ENCODE results near the gene FSIP2. TPM values are rescaled to one million over a fixed set of nuclear protein-coding genes. Genes with fewer than 3 reads are reported as not detected.
A peak's percentile ranks its signal among the peaks of the same experiment; 100 is the strongest.

Gene FSIP2
- total RNA-seq, 1 donor from 2014 or later: 0.86 TPM

DNA sequence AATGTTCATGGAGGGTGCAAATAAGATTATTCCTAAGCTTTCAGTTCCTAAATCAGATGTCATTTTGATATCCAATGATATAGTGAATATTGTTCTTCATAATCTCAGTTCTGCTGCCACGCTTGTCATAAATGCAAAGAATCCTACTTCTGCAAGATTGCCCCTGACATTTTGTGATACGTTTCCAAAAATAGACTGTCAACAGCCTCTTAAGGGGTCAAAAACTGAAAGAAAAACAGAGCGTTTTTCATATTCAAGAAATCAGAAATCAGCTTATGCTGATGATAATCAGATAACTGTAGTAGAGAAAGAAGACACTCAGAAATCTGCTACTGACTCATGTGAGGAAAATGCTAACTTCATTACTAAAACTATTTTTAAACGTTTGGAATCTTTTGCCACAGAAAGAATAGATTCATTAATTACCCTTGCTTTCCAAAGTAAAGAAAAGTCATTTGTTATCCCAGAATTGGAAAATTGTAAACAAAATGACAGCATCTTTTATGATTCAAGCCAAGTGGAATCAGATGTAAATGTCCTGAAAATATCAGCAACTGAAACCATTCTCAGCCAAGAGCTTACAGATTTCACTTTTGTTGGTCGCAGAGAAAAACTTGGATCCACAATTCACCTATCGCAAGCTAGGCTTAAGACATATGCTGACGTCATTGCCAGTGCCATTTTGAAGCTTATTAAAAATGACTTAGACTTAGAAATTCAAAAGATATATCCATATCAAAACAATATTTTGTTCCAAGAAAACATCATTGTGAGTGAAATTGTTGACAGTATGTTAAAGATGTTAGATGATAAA is 55.1 kb downstream of the FSIP2 start:
- Mint-ChIP-seq H3K4me1 (ENCODE audit: low read depth, unreplicated experiment) (peaks cover 6% of the 10 kb centered on the region), H3K4me3 (ENCODE audit: unreplicated experiment) (no peak overlapping the region), H3K36me3 (ENCODE audit: low read depth, unreplicated experiment) (no peaks in the 10 kb centered on the region), H3K9me3 (ENCODE audit: unreplicated experiment) (no peaks in the 10 kb centered on the region), H3K27me3 (ENCODE audit: low read depth, unreplicated experiment) (no peaks in the 10 kb centered on the region), H3K27ac (ENCODE audit: unreplicated experiment) (no peak overlapping the region)
- no peak for FAIRE-seq
- peak; percentile 41 for DNase-seq (ENCODE audit: low read depth)
- no peaks in the 10 kb centered on the region for H4K20me1 ChIP-seq (ENCODE audit: insufficient read depth, low read length)
- no peak overlapping the region for H3K4me3 ChIP-seq (ENCODE audit: insufficient read depth, low read depth, low read length)
- no peak overlapping the region for H3K27ac ChIP-seq (ENCODE audit: low read depth, low read length)
- H3K36me3 ChIP-seq (ENCODE audit: insufficient read depth, low read length): no peaks in the 10 kb centered on the region
- H3K4me1 ChIP-seq (ENCODE audit: insufficient read depth, low read length): no peaks in the 10 kb centered on the region
- no peaks in the 10 kb centered on the region for H3K79me2 ChIP-seq (ENCODE audit: insufficient read depth, low read length)
- no peak overlapping the region for H2AFZ ChIP-seq (ENCODE audit: low read depth, low read length)
- H3K9me3 ChIP-seq (ENCODE audit: insufficient read depth, low read depth, low read length): no peaks in the 10 kb centered on the region
- no peak overlapping the region for H3K4me2 ChIP-seq (ENCODE audit: low read length)
- TF ChIP-seq EZH2 (IDR thresholded peaks at IDR 0.05; ENCODE audit: insufficient read depth, low read length): no peak
- TF ChIP-seq, protein P1, sequence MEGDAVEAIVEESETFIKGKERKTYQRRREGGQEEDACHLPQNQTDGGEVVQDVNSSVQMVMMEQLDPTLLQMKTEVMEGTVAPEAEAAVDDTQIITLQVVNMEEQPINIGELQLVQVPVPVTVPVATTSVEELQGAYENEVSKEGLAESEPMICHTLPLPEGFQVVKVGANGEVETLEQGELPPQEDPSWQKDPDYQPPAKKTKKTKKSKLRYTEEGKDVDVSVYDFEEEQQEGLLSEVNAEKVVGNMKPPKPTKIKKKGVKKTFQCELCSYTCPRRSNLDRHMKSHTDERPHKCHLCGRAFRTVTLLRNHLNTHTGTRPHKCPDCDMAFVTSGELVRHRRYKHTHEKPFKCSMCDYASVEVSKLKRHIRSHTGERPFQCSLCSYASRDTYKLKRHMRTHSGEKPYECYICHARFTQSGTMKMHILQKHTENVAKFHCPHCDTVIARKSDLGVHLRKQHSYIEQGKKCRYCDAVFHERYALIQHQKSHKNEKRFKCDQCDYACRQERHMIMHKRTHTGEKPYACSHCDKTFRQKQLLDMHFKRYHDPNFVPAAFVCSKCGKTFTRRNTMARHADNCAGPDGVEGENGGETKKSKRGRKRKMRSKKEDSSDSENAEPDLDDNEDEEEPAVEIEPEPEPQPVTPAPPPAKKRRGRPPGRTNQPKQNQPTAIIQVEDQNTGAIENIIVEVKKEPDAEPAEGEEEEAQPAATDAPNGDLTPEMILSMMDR (IDR thresholded peaks at IDR 0.05; ENCODE audit: insufficient read depth, low read depth, low read length): no peak
- H3K27me3 ChIP-seq (ENCODE audit: insufficient read depth, low read length): no peaks in the 10 kb centered on the region
- H3K9ac ChIP-seq (ENCODE audit: low read length): no peak overlapping the region

DNA sequence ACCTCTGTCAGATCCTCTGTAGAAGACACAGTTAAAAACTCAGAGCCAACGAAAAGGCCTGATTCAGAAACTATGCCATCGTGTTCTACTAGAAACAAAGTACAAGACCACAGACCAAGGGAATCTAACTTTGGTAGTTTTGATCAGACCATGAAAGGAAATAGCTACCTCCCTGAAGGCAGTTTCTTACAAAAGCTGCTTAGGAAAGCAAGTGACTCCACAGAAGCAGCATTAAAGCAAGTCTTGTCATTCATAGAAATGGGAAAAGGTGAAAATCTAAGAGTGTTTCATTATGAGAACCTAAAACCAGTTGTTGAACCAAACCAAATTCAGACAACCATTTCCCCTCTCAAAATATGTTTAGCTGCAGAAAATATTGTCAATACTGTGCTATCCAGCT is 58.2 kb downstream of the FSIP2 start:
- no peaks in the 10 kb centered on the region for H3K9me3 Mint-ChIP-seq (ENCODE audit: unreplicated experiment)
- DNase-seq (ENCODE audit: low read depth): no peak
- Histone ChIP-seq H3K79me2 (ENCODE audit: insufficient read depth, low read length) (no peaks in the 10 kb centered on the region), H3K27ac (ENCODE audit: low read depth, low read length) (no peak overlapping the region), H3K36me3 (ENCODE audit: insufficient read depth, low read length) (no peaks in the 10 kb centered on the region), H4K20me1 (ENCODE audit: insufficient read depth, low read length) (no peaks in the 10 kb centered on the region), H3K9ac (ENCODE audit: low read length) (no peak overlapping the region), H3K4me3 (ENCODE audit: insufficient read depth, low read depth, low read length) (no peak overlapping the region), H3K27me3 (ENCODE audit: insufficient read depth, low read length) (no peaks in the 10 kb centered on the region), H3K4me1 (ENCODE audit: insufficient read depth, low read length) (no peaks in the 10 kb centered on the region), H3K9me3 (ENCODE audit: insufficient read depth, low read depth, low read length) (no peaks in the 10 kb centered on the region), H3K4me2 (ENCODE audit: low read length) (no peak overlapping the region), H2AFZ (ENCODE audit: low read depth, low read length) (no peak overlapping the region)
- TF ChIP-seq, protein P1 (IDR thresholded peaks at IDR 0.05; ENCODE audit: insufficient read depth, low read depth, low read length): no peak
- TF ChIP-seq EZH2 (IDR thresholded peaks at IDR 0.05; ENCODE audit: insufficient read depth, low read length): no peak
- H3K4me1 Mint-ChIP-seq (ENCODE audit: low read depth, unreplicated experiment): peaks cover 6% of the 10 kb centered on the region
- no peaks in the 10 kb centered on the region for H3K27me3 Mint-ChIP-seq (ENCODE audit: low read depth, unreplicated experiment)
- H3K4me3 Mint-ChIP-seq (ENCODE audit: unreplicated experiment): no peak overlapping the region
- no peak for FAIRE-seq
- H3K36me3 Mint-ChIP-seq (ENCODE audit: low read depth, unreplicated experiment): no peaks in the 10 kb centered on the region
- H3K27ac Mint-ChIP-seq (ENCODE audit: unreplicated experiment): peak overlapping the region; percentile 72

DNA sequence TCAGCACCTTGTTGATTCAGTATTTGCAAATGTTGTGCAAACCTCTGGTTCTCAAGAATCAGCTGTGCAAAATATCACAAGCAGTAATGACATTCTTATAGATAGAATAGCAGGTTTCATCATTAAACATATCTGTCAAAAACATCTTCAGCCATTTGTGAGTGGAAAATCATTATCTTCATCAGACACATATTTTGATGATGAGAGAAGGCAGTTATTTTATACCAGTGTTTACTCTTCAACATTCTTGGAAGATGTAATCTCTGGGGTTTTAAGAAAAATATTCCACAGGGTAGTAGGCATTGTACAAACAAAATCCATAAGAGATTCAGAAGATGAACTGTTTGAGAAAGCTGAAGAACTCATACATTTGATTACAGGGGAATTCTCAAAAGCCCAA is 64.3 kb downstream of the FSIP2 start:
- Histone ChIP-seq H3K36me3 (ENCODE audit: insufficient read depth, low read length) (no peaks in the 10 kb centered on the region), H3K79me2 (ENCODE audit: insufficient read depth, low read length) (no peaks in the 10 kb centered on the region), H3K27me3 (ENCODE audit: insufficient read depth, low read length) (no peaks in the 10 kb centered on the region), H3K4me1 (ENCODE audit: insufficient read depth, low read length) (no peaks in the 10 kb centered on the region), H2AFZ (ENCODE audit: low read depth, low read length) (no peak overlapping the region), H3K9ac (ENCODE audit: low read length) (no peak overlapping the region), H3K4me2 (ENCODE audit: low read length) (no peak overlapping the region), H3K27ac (ENCODE audit: low read depth, low read length) (no peak overlapping the region), H3K9me3 (ENCODE audit: insufficient read depth, low read depth, low read length) (no peaks in the 10 kb centered on the region), H4K20me1 (ENCODE audit: insufficient read depth, low read length) (no peaks in the 10 kb centered on the region), H3K4me3 (ENCODE audit: insufficient read depth, low read depth, low read length) (no peak overlapping the region)
- no peak for DNase-seq (ENCODE audit: low read depth)
- Mint-ChIP-seq H3K4me3 (ENCODE audit: unreplicated experiment) (no peak overlapping the region), H3K27me3 (ENCODE audit: low read depth, unreplicated experiment) (no peaks in the 10 kb centered on the region), H3K36me3 (ENCODE audit: low read depth, unreplicated experiment) (no peaks in the 10 kb centered on the region), H3K27ac (ENCODE audit: unreplicated experiment) (no peak overlapping the region), H3K9me3 (ENCODE audit: unreplicated experiment) (no peaks in the 10 kb centered on the region), H3K4me1 (ENCODE audit: low read depth, unreplicated experiment) (no peaks in the 10 kb centered on the region)
- no peak for TF ChIP-seq EZH2 (IDR thresholded peaks at IDR 0.05; ENCODE audit: insufficient read depth, low read length)
- TF ChIP-seq, protein P1 (IDR thresholded peaks at IDR 0.05; ENCODE audit: insufficient read depth, low read depth, low read length): no peak
- no peak for FAIRE-seq
